Measurements from ENCODE around the gene EPOP. TPM values are rescaled to one million over a fixed set of nuclear protein-coding genes. Genes with fewer than 3 reads are reported as not detected.

EPOP gene
- total RNA-seq, 1 experiment from 2014 or later, result 12.6 TPM

DNA sequence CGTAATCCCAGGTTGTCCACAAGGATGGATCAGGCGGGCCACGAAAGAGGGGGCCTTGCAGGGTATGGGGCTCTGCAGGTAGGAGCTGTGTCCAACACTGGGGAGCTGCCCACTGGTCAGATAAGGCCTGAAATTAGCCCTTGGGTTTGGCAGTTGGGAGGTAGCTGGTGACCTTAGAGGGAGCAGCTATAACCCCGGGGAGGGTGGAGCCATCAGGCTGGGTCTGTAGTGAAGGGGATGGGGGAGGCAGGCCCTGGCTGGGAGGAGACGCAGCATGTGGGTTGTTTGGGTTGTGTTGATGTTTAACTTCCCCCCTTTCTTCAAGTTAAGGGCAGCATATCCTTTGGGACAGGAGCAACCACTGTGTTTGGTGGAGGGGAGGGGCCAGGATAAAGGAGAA lies 36.2 kb upstream of the EPOP start:
- Histone ChIP-seq H3K9me3 (ENCODE audit: low read length) (no peaks in the 10 kb centered on the region), H3F3A (ENCODE audit: low read length, unreplicated experiment) (no peaks in the 10 kb centered on the region), H3K36me3 (ENCODE audit: low read depth, low read length) (no peaks in the 10 kb centered on the region), H3K27me3 (ENCODE audit: low read length) (no peaks in the 10 kb centered on the region), H2AFZ (ENCODE audit: low read length) (no peak overlapping the region), H3K9ac (ENCODE audit: low read length) (no peak overlapping the region), H3K9me2 (replicated peaks; ENCODE audit: low read length) (no peaks in the 10 kb centered on the region), H3K79me2 (ENCODE audit: low read length) (peaks cover 23% of the 10 kb centered on the region), H3K4me3 (ENCODE audit: low read length) (no peak overlapping the region), H3K4me1 (ENCODE audit: insufficient read depth, low read length) (peaks cover 7% of the 10 kb centered on the region; the same call in 1 of the 2 replicates), H3K4me2 (ENCODE audit: low read length) (no peak overlapping the region), H4K20me1 (ENCODE audit: low read length) (no peaks in the 10 kb centered on the region), H3K27ac (ENCODE audit: low read length) (no peak overlapping the region)
- intact Hi-C loops (cut with micrococcal nuclease), result no loop called here
- no TSS peak for BruUV-seq (replicated peaks)
- TF ChIP-seq EZH2phosphoT487 (IDR thresholded peaks at IDR 0.05; ENCODE audit: borderline replicate concordance, low read length) (no peak), EZH2 (IDR thresholded peaks at IDR 0.05; ENCODE audit: low read length, unreplicated experiment) (no peak)
- TF ChIP-seq, protein P1, sequence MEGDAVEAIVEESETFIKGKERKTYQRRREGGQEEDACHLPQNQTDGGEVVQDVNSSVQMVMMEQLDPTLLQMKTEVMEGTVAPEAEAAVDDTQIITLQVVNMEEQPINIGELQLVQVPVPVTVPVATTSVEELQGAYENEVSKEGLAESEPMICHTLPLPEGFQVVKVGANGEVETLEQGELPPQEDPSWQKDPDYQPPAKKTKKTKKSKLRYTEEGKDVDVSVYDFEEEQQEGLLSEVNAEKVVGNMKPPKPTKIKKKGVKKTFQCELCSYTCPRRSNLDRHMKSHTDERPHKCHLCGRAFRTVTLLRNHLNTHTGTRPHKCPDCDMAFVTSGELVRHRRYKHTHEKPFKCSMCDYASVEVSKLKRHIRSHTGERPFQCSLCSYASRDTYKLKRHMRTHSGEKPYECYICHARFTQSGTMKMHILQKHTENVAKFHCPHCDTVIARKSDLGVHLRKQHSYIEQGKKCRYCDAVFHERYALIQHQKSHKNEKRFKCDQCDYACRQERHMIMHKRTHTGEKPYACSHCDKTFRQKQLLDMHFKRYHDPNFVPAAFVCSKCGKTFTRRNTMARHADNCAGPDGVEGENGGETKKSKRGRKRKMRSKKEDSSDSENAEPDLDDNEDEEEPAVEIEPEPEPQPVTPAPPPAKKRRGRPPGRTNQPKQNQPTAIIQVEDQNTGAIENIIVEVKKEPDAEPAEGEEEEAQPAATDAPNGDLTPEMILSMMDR (conservative IDR thresholded peaks at IDR 0.05; ENCODE audit: low read depth, low read length), result no peak
- ChIA-PET CTCF (no interaction called here), POLR2A (ENCODE audit: unreplicated experiment) (no interaction called here)
- ATAC-seq, result no peak
- no peak for DNase-seq

DNA sequence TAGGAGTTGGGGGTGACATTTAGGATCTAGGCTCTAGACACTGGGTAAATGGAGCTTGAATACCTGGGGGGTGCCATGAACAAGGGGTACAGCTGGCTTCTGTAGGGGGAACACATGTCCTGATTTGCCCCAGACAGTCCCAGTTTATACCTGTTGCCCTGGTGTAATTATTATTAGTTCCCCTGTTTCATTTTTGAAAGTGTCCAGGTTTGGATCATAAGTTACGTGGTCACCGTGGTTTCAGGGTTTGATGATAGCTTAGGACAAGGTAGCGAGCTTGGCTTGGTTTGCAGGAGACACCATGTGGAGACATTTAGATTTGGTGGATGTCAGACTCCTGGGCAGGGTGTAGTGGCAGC lies 35.8 kb upstream of the EPOP start:
- POLR2A ChIA-PET (ENCODE audit: unreplicated experiment), result no interaction called here

DNA sequence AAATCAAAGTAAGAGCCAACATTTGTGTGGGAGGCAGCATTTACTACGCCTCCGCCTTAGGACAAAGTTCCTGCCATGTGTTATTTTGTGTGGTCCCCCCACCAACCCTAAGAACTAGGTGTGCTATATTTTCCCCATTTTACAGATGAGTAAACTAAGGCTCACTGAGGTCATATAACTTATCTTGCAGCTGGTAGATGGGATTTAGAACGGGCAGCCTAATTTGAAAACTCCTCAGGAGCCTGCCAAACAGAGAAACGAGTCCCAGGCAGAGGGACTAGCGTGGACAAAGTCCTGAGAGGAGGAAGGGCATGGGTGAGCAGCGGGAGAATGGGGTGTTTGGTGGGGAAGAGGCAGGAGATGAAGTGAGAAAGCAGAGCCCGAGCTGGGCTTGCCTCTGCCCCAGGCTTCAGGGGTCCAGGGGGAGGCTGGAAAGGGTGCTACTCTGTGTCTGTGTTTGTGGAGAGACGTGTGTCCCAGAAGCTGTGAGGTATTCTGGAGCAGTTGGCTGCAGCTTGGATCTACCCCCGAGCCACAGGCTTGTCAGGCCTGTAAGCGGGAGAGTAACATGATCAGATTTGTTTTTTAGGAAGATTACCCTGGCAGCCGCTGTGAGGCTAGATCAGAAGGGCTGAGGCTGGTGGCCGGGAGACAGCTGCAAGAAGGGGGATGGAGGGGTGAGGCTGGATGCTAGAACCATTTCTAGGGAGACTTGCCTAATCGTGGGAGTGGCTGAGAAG lies 35.3 kb upstream of the EPOP start:
- Histone ChIP-seq H2AFZ (ENCODE audit: low read length) (no peak overlapping the region), H3K36me3 (ENCODE audit: low read depth, low read length) (no peaks in the 10 kb centered on the region), H3K79me2 (ENCODE audit: low read length) (peaks cover 27% of the 10 kb centered on the region), H4K20me1 (ENCODE audit: low read length) (no peaks in the 10 kb centered on the region), H3K9me2 (replicated peaks; ENCODE audit: low read length) (no peaks in the 10 kb centered on the region), H3K9ac (ENCODE audit: low read length) (no peak overlapping the region), H3K27me3 (ENCODE audit: low read length) (no peaks in the 10 kb centered on the region), H3K27ac (ENCODE audit: low read length) (no peak overlapping the region), H3K4me3 (ENCODE audit: low read length) (no peak overlapping the region), H3K4me2 (ENCODE audit: low read length) (no peak overlapping the region), H3K4me1 (ENCODE audit: insufficient read depth, low read length) (peaks cover 7% of the 10 kb centered on the region; the same call in 1 of the 2 replicates), H3F3A (ENCODE audit: low read length, unreplicated experiment) (no peaks in the 10 kb centered on the region), H3K9me3 (ENCODE audit: low read length) (no peaks in the 10 kb centered on the region)
- ChIA-PET CTCF (no interaction called here), POLR2A (ENCODE audit: unreplicated experiment) (no interaction called here)
- no peak for ATAC-seq
- no TSS peak for BruUV-seq (replicated peaks)
- TF ChIP-seq, protein P1 (conservative IDR thresholded peaks at IDR 0.05; ENCODE audit: low read depth, low read length), result no peak
- no peak for TF ChIP-seq EZH2 (IDR thresholded peaks at IDR 0.05; ENCODE audit: low read length, unreplicated experiment)
- TF ChIP-seq EZH2phosphoT487 (IDR thresholded peaks at IDR 0.05; ENCODE audit: borderline replicate concordance, low read length), result no peak
- intact Hi-C loops (cut with micrococcal nuclease), result no loop called here
- DNase-seq, result no peak

More for the DNA sequence above, 35.8 kb upstream of the EPOP start:
- CTCF ChIA-PET, result no interaction called here
- Histone ChIP-seq H3K36me3 (ENCODE audit: low read depth, low read length) (no peaks in the 10 kb centered on the region), H2AFZ (ENCODE audit: low read length) (no peak overlapping the region), H3K9ac (ENCODE audit: low read length) (no peak overlapping the region), H3K9me2 (replicated peaks; ENCODE audit: low read length) (no peaks in the 10 kb centered on the region), H3K79me2 (ENCODE audit: low read length) (peaks cover 27% of the 10 kb centered on the region), H3K27me3 (ENCODE audit: low read length) (no peaks in the 10 kb centered on the region), H3K27ac (ENCODE audit: low read length) (no peak overlapping the region), H4K20me1 (ENCODE audit: low read length) (no peaks in the 10 kb centered on the region), H3K4me1 (ENCODE audit: insufficient read depth, low read length) (peaks cover 7% of the 10 kb centered on the region; the same call in 1 of the 2 replicates), H3F3A (ENCODE audit: low read length, unreplicated experiment) (no peaks in the 10 kb centered on the region), H3K9me3 (ENCODE audit: low read length) (no peaks in the 10 kb centered on the region), H3K4me2 (ENCODE audit: low read length) (no peak overlapping the region), H3K4me3 (ENCODE audit: low read length) (no peak overlapping the region)
- DNase-seq (no peak), ATAC-seq (no peak)
- TF ChIP-seq EZH2phosphoT487 (IDR thresholded peaks at IDR 0.05; ENCODE audit: borderline replicate concordance, low read length) (no peak), EZH2 (IDR thresholded peaks at IDR 0.05; ENCODE audit: low read length, unreplicated experiment) (no peak)
- TF ChIP-seq, protein P1 (conservative IDR thresholded peaks at IDR 0.05; ENCODE audit: low read depth, low read length), result no peak
- BruUV-seq (replicated peaks), result no TSS peak
- intact Hi-C loops (cut with micrococcal nuclease), result no loop called here
